Stimulated activated naive CD8-positive, alpha-beta T cell treated with anti-CD3 and anti-CD28 coated beads, Interleukin-15, amount 100 ng/mL, for 72 hours (primary cell): ENCODE results near the gene LCE4A.

Experiments
- ATAC-seq: fragments of 150-1000 bp; cut with Tn5 transposase; 2 replicates; pipeline ENCODE4 v1.10.0; 2021; ENCODE audit warnings: mild to moderate bottlenecking, moderate library complexity
- DNase-seq, 2 donors: peaks; one replicate each; pipeline ENCODE4 v3.0.0; 2021 to 2022
- H3K27ac Mint-ChIP-seq, 2 donors: one replicate each; pipeline ENCODE4 v1.8.0; 2022; ENCODE audit warnings: mild to moderate bottlenecking in 2 of 2, mixed read lengths in 2 of 2, moderate library complexity in 2 of 2
- H3K27me3 Mint-ChIP-seq: one replicate; pipeline ENCODE4 v1.8.0; 2022; ENCODE audit warnings: mixed read lengths
- H3K4me1 Mint-ChIP-seq: one replicate; pipeline ENCODE4 v1.8.0; 2022; ENCODE audit warnings: mild to moderate bottlenecking, mixed read lengths
- H3K4me3 Mint-ChIP-seq, 2 donors: one replicate each; pipeline ENCODE4 v1.8.0; 2022; ENCODE audit warnings: mild to moderate bottlenecking in 2 of 2, mixed read lengths in 2 of 2, moderate library complexity in 1 of 2
- H3K9me3 Mint-ChIP-seq, 2 donors: one replicate each; pipeline ENCODE4 v1.8.0; 2022; ENCODE audit warnings: mixed read lengths in 2 of 2

Gene LCE4A

DNA sequence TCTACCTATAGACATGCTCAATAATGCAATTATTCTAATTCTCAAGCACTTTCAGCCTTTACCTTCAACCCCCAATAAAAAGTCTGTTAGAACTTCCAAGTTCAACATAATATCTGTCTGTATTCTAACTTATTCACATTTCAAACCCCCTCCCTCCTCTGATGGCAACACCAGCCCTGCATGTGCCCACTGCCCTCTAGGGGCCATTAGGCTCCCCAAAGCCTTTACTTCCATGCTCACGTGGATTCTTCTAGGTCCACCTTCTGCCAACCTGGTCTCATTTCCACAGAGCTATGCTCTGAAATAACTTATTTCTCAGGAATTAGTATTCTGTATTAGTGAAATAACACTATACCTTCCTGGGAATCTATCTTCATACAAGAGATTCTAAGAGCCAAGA lies 27.7 kb downstream of the LCE4A start:
- H3K27me3 Mint-ChIP-seq: peaks cover 40% of the 10 kb centered on the region
- H3K4me1 Mint-ChIP-seq: no peaks in the 10 kb centered on the region
- ATAC-seq: no peak
- no peaks in the 10 kb centered on the region for H3K9me3 Mint-ChIP-seq
- no peak for DNase-seq
- H3K4me3 Mint-ChIP-seq: no peak overlapping the region
- H3K27ac Mint-ChIP-seq: no peak overlapping the region

DNA sequence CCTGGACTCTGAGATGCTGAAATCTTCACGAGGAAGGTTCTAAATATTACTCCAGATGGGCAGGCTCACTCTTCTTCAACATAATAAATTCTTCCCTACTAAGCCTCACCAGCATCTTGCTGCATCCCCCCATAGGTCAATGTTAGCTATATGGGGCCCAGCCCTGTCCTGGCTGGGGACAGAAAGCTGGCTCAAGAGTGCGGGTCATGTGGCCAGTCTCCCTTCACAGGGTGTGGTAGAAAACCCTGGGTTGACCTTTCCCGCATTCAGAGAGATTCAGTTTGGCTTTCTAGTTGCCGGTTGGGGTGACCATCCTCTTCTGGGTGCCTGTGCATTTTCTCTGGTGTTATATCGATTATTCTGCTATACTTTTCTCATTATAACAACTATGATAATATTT lies 30.0 kb downstream of the LCE4A start:
- no peak for DNase-seq
- Mint-ChIP-seq H3K9me3 (no peaks in the 10 kb centered on the region), H3K4me3 (no peak overlapping the region), H3K4me1 (no peaks in the 10 kb centered on the region), H3K27me3 (peaks cover 54% of the 10 kb centered on the region), H3K27ac (peak overlapping the region in 1 of 2 donors; percentile 56)
- ATAC-seq: no peak

DNA sequence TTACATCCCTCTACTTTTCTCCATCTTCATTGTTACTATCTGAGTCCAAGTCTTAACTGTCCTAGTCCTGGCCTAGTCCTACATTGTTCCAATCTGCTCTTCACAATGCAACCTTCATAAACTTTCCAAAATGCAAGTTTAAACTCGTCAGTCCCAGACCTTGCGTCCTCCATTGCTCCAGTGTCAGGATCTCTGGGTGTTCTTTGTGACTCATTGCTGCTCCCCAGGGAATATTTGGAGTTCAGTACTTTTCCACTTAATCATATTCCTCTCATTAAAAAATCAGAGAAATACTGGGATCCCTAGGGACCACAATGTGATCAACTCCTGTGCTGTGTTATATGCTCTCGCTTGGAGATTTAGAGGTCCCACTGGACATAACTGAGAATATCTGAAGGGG lies 31.9 kb downstream of the LCE4A start:
- no peak overlapping the region for H3K4me3 Mint-ChIP-seq
- no peak for DNase-seq
- peaks cover 55% of the 10 kb centered on the region for H3K27me3 Mint-ChIP-seq
- no peak for ATAC-seq
- no peaks in the 10 kb centered on the region for H3K9me3 Mint-ChIP-seq
- H3K4me1 Mint-ChIP-seq: no peaks in the 10 kb centered on the region
- no peak overlapping the region for H3K27ac Mint-ChIP-seq

DNA sequence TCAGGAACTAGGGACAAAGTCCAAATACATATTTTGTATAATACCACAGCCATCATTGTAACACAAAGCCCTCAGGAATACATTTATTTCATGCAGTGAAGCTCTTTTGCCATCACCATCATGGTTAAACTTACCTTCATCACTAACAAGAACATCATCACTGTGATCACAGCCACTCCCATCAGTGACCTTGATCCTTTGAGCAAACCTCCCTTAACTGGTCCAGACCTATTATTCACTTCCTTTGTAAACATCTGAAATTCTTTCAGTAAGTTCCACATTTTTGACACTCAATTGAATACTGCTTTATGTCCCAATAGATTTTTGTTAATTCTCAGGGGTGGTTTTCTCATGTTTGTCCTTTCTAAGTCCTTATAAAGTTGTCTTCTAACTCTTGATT lies 33.7 kb downstream of the LCE4A start:
- peaks cover 52% of the 10 kb centered on the region for H3K27me3 Mint-ChIP-seq
- H3K27ac Mint-ChIP-seq: no peak overlapping the region
- H3K4me1 Mint-ChIP-seq: no peaks in the 10 kb centered on the region
- H3K4me3 Mint-ChIP-seq: no peak overlapping the region
- DNase-seq (no peak), ATAC-seq (no peak)
- H3K9me3 Mint-ChIP-seq: no peaks in the 10 kb centered on the region

DNA sequence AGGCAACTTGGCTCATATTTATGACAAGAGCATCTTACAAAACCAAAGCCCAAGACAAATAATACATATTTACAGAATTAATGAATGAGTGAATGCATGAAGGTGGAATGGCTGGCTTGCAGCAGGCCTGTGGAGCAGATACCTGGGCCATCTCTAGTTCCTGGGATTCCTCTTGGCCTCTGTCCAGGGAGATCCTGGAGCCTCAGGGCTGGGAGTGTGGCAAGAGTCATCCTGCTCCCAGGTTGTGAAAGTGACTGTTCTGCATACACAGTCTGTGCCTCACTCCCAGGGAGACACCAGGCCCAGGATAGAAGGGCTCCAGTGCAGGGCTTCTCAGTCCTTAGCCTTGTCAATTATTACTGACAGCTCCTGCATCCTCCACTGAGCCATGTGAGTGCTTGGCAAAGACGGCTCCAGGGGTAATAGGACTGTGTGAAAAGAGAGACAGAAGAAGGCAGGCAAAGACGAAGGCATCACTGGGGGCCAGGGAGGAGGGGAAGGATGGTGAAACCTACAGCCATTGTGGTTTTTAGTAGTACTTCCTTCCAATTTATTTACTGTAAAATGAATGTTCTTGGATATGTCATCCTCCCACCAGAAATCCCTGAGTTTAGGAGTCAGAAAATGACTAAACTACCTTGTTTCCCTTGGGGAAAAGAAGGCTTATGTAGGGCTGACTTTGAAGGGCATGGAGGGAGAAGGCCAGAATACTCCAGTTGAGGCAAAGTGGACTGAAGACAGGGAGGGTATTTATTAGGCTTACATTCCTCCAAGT lies 35.6 kb downstream of the LCE4A start:
- Mint-ChIP-seq H3K4me1 (no peaks in the 10 kb centered on the region), H3K27me3 (peaks cover 38% of the 10 kb centered on the region), H3K9me3 (no peaks in the 10 kb centered on the region), H3K27ac (no peak overlapping the region), H3K4me3 (no peak overlapping the region)
- DNase-seq (no peak), ATAC-seq (no peak)

DNA sequence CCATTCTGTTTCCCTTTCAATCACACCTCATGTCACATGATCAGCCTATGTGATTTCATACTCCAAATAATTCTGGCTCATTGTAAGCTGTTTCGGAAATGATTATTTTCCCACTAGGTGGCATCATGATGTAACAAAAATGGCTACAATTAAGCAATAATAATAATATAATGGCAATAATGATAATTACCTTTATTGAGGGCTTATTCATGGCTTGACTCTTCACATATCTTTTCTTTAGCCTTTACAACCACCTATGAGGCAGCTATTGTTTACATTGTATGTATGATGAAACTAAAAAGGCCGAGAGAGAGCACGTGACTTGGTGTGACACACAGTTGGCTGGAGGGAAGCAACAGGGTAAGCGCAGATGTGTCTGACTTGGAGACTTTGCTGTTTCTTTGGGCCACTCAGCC lies 37.3 kb downstream of the LCE4A start:
- ATAC-seq: no peak

DNA sequence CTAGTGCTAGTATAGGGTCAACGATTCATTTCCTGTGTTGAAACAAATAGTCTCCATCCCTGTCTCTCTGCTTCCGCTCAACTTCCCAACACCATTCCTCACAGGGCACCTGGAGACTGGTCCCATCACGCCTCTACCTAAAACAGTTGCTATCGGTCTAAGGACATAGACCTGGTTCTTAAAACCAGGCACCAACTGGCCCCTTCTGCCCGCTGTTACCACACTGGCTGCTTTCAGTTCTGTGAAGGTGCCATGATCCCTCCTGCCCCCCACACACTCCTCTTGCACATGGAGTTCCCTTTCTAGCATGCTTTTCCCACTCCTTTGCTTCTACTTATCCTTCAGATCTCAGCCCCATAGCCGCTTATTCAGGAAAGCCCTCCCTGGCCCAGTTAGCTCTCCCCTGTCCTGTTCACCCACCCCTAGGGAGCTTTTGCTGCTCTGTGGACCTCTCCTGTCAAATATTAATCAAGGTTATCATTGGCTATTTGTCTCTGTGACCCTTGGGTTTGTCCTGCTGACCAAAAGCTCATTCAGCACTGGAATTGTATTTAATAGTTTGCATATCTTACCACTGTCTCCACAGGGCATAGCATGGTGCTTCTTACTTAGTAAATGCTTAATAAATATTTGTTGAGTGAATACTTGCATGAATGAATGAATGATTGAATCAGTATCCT lies 37.9 kb downstream of the LCE4A start:
- Mint-ChIP-seq H3K4me3 (no peak overlapping the region), H3K27ac (no peak overlapping the region), H3K27me3 (peaks cover 32% of the 10 kb centered on the region)

More for the DNA sequence above, 37.3 kb downstream of the LCE4A start:
- no peak overlapping the region for H3K27ac Mint-ChIP-seq
- no peaks in the 10 kb centered on the region for H3K9me3 Mint-ChIP-seq
- H3K4me1 Mint-ChIP-seq: no peaks in the 10 kb centered on the region
- DNase-seq: no peak
- H3K27me3 Mint-ChIP-seq: peaks cover 26% of the 10 kb centered on the region
- H3K4me3 Mint-ChIP-seq: no peak overlapping the region

DNA sequence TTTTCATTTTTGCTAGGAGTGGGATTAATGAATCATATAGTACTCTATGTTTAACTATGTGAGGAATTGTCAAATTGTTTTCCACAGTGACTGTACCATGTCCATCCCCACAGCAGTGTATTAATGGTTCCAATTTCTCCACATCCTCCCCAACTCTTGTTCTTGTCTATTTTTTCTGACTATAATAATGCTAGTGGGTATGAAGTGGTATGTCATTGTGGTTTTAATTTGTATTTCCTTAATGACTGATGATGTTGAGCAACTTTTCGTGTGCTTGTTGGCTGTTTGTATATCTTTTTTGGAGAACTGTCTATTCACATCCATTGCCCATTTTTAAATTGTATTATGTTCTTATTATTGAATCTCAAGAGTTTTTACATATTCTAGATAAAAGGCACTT lies 39.9 kb downstream of the LCE4A start:
- Mint-ChIP-seq H3K4me1 (peaks cover 5% of the 10 kb centered on the region), H3K4me3 (no peak overlapping the region), H3K27me3 (peaks cover 23% of the 10 kb centered on the region), H3K27ac (no peak overlapping the region), H3K9me3 (no peaks in the 10 kb centered on the region)
- ATAC-seq (no peak), DNase-seq (no peak)

More for the DNA sequence above, 37.9 kb downstream of the LCE4A start:
- Mint-ChIP-seq H3K4me1 (no peaks in the 10 kb centered on the region), H3K9me3 (no peaks in the 10 kb centered on the region)
- no peak for ATAC-seq
- no peak for DNase-seq

DNA sequence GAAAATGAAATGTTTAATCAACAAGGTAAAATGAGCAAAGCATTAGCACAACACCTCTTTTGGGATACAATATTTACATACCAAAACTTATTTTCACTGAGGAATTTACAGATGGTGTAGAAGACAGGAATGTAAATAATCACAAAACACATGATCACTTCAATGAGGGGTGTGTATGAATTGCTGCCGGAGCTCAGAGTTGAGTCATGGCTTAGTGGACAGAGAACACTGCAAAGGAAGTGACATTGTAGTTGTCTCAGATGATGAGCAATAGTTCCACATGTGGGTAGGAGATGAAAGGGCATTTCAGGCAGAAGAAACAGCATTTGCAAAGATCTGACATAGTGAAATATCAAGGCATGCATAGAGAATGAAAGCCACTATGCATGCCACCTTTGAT lies 44.3 kb downstream of the LCE4A start:
- DNase-seq (no peak), ATAC-seq (peak; percentile 49)
- H3K9me3 Mint-ChIP-seq: no peaks in the 10 kb centered on the region
- peaks cover 5% of the 10 kb centered on the region for H3K4me1 Mint-ChIP-seq
- no peak overlapping the region for H3K4me3 Mint-ChIP-seq
- no peak overlapping the region for H3K27ac Mint-ChIP-seq
- H3K27me3 Mint-ChIP-seq: peaks cover 22% of the 10 kb centered on the region

DNA sequence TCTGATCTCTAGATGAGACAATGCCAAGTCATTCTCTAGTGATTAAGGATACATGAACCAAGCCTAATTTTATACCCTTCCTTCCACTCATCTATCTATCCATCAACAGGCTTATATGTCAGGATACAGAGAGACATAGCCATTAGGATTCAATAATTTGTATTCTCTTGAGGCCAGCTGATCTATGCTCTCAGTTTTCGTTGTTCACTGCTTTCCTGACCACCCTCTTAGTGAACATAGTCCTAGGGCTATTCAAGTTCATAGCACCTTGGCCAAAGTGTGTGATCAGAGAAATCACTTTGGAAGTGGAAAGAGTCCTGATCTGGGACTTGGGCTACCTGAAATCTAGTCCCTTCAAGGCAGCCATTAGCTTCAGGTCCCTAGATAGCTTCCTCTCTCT lies 45.6 kb downstream of the LCE4A start:
- no peaks in the 10 kb centered on the region for H3K9me3 Mint-ChIP-seq
- no peak for DNase-seq
- H3K4me1 Mint-ChIP-seq: peaks cover 5% of the 10 kb centered on the region
- H3K27me3 Mint-ChIP-seq: peaks cover 32% of the 10 kb centered on the region
- ATAC-seq: no peak
- no peak overlapping the region for H3K27ac Mint-ChIP-seq
- H3K4me3 Mint-ChIP-seq: no peak overlapping the region

DNA sequence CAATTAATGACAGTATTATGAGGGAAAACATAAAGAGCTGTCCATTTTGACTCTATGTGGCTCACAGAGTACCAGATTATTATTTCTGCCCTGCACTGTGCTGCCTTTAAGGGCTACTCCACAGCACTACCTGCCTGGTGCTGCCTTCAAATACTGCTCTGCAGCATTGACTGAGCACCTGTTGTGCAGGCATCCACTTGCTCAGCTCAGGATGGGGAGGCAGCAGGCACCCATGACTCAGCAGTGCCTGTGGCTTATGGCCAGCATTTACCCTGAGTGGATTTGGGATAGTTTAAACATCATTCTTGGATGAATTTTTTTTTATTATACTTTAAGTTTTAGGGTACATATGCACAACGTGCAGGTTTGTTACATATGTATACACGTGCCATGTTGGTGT lies 48.9 kb downstream of the LCE4A start:
- Mint-ChIP-seq H3K27ac (no peak overlapping the region), H3K4me1 (peaks cover 5% of the 10 kb centered on the region), H3K4me3 (no peak overlapping the region), H3K9me3 (no peaks in the 10 kb centered on the region), H3K27me3 (peaks cover 40% of the 10 kb centered on the region)
- ATAC-seq: no peak
- DNase-seq: no peak

DNA sequence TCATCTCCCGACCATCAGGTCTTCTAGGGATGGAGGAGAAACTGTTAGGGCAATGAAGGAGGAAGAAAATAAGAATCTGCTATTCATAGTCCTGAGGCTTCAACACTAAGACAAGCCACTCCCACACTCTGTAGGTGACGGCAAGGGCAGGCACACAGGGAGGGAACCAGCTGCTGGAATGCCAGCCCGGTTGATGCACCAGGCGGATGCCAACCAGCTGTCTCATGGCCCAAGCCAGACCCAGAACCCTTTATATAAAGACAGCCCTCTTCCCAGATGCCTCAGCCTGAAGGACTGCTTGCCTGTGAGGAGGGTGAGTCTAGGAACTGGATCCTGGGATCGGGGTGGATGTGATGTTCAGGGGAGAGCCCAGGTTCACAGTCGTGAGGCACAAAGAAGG lies 49.8 kb downstream of the LCE4A start, which contains the start of gene KPRP:
TSS of gene KPRP (plus strand) at position 279 of the 400 bp plus-strand sequence. CDS start 1,564 bp downstream, outside the sequence.
- Mint-ChIP-seq H3K9me3 (no peaks in the 10 kb centered on the region), H3K27ac (no peak within 1 kb of the TSS), H3K4me3 (no peak within 1 kb of the TSS), H3K27me3 (peaks cover 41% of the 10 kb centered on the region), H3K4me1 (no peaks in the 10 kb centered on the region)
- DNase-seq: no peak
- ATAC-seq: no peak

DNA sequence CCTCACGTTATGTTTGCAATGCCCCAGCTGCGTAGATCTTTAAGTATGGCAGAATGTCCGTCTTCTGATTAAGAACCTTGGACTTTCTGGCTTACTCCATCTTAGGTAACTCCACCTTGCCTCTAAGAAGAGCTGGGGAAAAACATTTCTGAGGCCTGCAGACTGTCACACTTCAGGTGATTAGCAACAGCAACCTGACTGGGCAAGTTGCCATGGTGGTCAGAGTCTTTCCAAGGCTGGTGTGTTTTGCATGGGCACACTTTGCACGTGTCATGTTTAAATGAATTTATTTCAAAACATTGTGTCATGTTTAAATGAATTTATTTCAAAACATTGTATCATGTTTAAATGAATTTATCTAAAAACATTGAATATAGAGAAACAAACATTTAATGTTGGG lies 50.7 kb downstream of the LCE4A start:
- Mint-ChIP-seq H3K4me3 (no peak overlapping the region), H3K27ac (no peak overlapping the region), H3K9me3 (no peaks in the 10 kb centered on the region), H3K27me3 (peaks cover 41% of the 10 kb centered on the region), H3K4me1 (no peaks in the 10 kb centered on the region)
- DNase-seq (no peak), ATAC-seq (no peak)
